ENCODE measurements around the gene C2orf69. TPM values are rescaled to one million over a fixed set of nuclear protein-coding genes. Genes with fewer than 3 reads are reported as not detected.
A peak's percentile ranks its signal among the peaks of the same experiment; 100 is the strongest.

The C2orf69 gene
- total and polyA plus RNA-seq, 2 of the 13 experiments (the other 11 are each of a cell fraction or from before 2014, with no cell fraction given), result 4.8 to 19.3 TPM

GRCh38 chr2:199955339-199956061, 44.4 kb downstream of the C2orf69 start, which contains the start of the genes MAIP1 and TYW5 (continued):
- 0 out of 2 replicates have a peak, but pooled peaks have one; percentile 34 for TF ChIP-seq ZNF280D (CRISPR knock-in tag; IDR thresholded peaks at IDR 0.05)
- 0 out of 2 replicates have a peak, but pooled peaks have one; percentile 52 for TF ChIP-seq ZSCAN29 (CRISPR knock-in tag; conservative IDR thresholded peaks at IDR 0.05)
- peak; percentile 83 for TF ChIP-seq ZNF296 (CRISPR knock-in tag; conservative IDR thresholded peaks at IDR 0.05)
- peak; percentile 81 for TF ChIP-seq ARNT2 (CRISPR knock-in tag; IDR thresholded peaks at IDR 0.05; ENCODE audit: low read depth)
- no peak; the same call in 1 of the 2 replicates for TF ChIP-seq AKNA (CRISPR knock-in tag; IDR thresholded peaks at IDR 0.05; ENCODE audit: borderline replicate concordance)
- TF ChIP-seq KAT8 (CRISPR knock-in tag; IDR thresholded peaks at IDR 0.05), result peak; percentile 99
- no peak for TF ChIP-seq NR1H2 (CRISPR knock-in tag; IDR thresholded peaks at IDR 0.05; ENCODE audit: borderline replicate concordance, low read depth)
- peak; percentile 51; the same call in 1 of the 2 replicates for TF ChIP-seq PATZ1 (CRISPR knock-in tag; IDR thresholded peaks at IDR 0.05)
- peak; percentile 55; the same call in 1 of the 2 replicates for TF ChIP-seq DMTF1 (CRISPR knock-in tag; IDR thresholded peaks at IDR 0.05)
- TF ChIP-seq PHF20 (CRISPR knock-in tag; IDR thresholded peaks at IDR 0.05), result peak; percentile 97
- TF ChIP-seq IKZF5 (CRISPR knock-in tag; IDR thresholded peaks at IDR 0.05), result peak; percentile 98

Measured in HepG2 (cell line).